ENCODE data around the gene SCGB1D1.

The SCGB1D1 gene

GRCh38 chr11:62233730-62234129 is 43.7 kb downstream of the SCGB1D1 start:
- no peak for DNase-seq (ENCODE audit: low spot score)

- DNase-seq (ENCODE audit: low spot score): no peak
Measured at GRCh38 chr11:62236187-62236586, 46.2 kb downstream of the SCGB1D1 start.

GRCh38 chr11:62237499-62237898 is 47.5 kb downstream of the SCGB1D1 start:
- DNase-seq (ENCODE audit: low spot score): no peak

- DNase-seq (ENCODE audit: low spot score): no peak
Measured at GRCh38 chr11:62238151-62238550, 48.1 kb downstream of the SCGB1D1 start.

- DNase-seq (ENCODE audit: low spot score): no peak
Measured at GRCh38 chr11:62241095-62241494, 51.1 kb downstream of the SCGB1D1 start.

GRCh38 chr11:62242021-62242420 is 52.0 kb downstream of the SCGB1D1 start, which contains the start of gene SCGB1D2:
Gene SCGB1D2, plus strand, starts transcription at chr11:62242239. Its CDS starts 69 bp downstream, at chr11:62242308.
- no peak for DNase-seq (ENCODE audit: low spot score)

All from germinal center (tissue), 1 donor.